Measurements from ENCODE around the gene TBC1D7.
A peak's percentile ranks its signal among the peaks of the same experiment; 100 is the strongest.

Gene TBC1D7

GRCh38 chr6:13273931-13274706 lies 54.2 kb downstream of the TBC1D7 start:
- TF ChIP-seq CTCF (IDR thresholded peaks at IDR 0.05; ENCODE audit: low read length, missing control alignments), result no peak
- DNase-seq (ENCODE audit: low read depth), result no peak
- no peak overlapping the region for H3K4me3 ChIP-seq (replicated peaks; ENCODE audit: low read depth, low read length)

- H3K4me3 ChIP-seq (replicated peaks; ENCODE audit: low read depth, low read length), result no peak overlapping the region
- DNase-seq (ENCODE audit: low read depth), result no peak
- TF ChIP-seq CTCF (IDR thresholded peaks at IDR 0.05; ENCODE audit: low read length, missing control alignments), result no peak
Measured at GRCh38 chr6:13273202-13273930, 55.0 kb downstream of the TBC1D7 start.

GRCh38 chr6:13272131-13273046 lies 55.9 kb downstream of the TBC1D7 start:
- no peak for TF ChIP-seq CTCF (IDR thresholded peaks at IDR 0.05; ENCODE audit: low read length, missing control alignments)
- no peak for DNase-seq (ENCODE audit: low read depth)
- H3K4me3 ChIP-seq (replicated peaks; ENCODE audit: low read depth, low read length), result no peak overlapping the region

- DNase-seq (ENCODE audit: low read depth), result peak; percentile 83
- H3K4me3 ChIP-seq (replicated peaks; ENCODE audit: low read depth, low read length), result no peak overlapping the region
- no peak for TF ChIP-seq CTCF (IDR thresholded peaks at IDR 0.05; ENCODE audit: low read length, missing control alignments)
Measured at GRCh38 chr6:13268913-13269518, 59.3 kb downstream of the TBC1D7 start.

GRCh38 chr6:13267142-13267651 lies 61.1 kb downstream of the TBC1D7 start:
- TF ChIP-seq CTCF (IDR thresholded peaks at IDR 0.05; ENCODE audit: low read length, missing control alignments), result no peak
- no peak for DNase-seq (ENCODE audit: low read depth)
- no peak overlapping the region for H3K4me3 ChIP-seq (replicated peaks; ENCODE audit: low read depth, low read length)

- no peak overlapping the region for H3K4me3 ChIP-seq (replicated peaks; ENCODE audit: low read depth, low read length)
- no peak for DNase-seq (ENCODE audit: low read depth)
- TF ChIP-seq CTCF (IDR thresholded peaks at IDR 0.05; ENCODE audit: low read length, missing control alignments), result no peak
Measured at GRCh38 chr6:13263669-13264068, 64.7 kb downstream of the TBC1D7 start.

Data from fibroblast of pulmonary artery (primary cell).